NT2/D1 (cell line): ENCODE measurements around the gene ABHD17C.

Experiments used
- SUZ12 ChIP-seq: IDR thresholded peaks from 2 replicates; pipeline ENCODE4 v1.6.1; 2011; ENCODE audit not compliant: insufficient read length, insufficient read depth; ENCODE audit errors: extremely low read depth
- YY1 ChIP-seq: IDR thresholded peaks from 2 replicates; pipeline ENCODE4 v1.6.1; 2011; ENCODE audit not compliant: insufficient read length, insufficient read depth
- ZNF274 ChIP-seq: IDR thresholded peaks from 2 replicates; pipeline ENCODE4 v1.6.1; 2011; ENCODE audit warnings: mild to moderate bottlenecking, low read depth, low read length

DNA sequence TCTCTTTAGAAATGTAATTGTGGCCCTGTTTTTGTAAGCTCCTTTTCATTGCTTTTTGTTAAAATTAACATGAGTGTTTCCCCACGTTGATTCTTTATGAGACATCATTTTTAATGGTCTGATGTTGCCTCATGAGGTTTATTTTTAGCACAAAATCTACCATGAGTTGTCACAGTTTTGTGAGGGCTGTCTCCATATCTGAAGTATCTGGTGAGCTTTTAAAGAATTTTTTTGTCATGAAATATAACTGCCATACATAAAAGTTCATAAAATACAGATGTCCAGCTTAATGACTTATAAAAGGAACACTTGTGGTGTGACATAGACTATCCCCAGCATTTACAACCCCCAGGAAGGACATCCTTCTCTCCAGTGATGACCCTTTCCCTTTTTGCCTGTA is 49.7 kb downstream of the ABHD17C start:
- TF ChIP-seq YY1, result no peak
- no peak for TF ChIP-seq ZNF274
- no peak for TF ChIP-seq SUZ12
